Measurements from ENCODE around the gene KIF3C. TPM values are rescaled to one million over a fixed set of nuclear protein-coding genes. Genes with fewer than 3 reads are reported as not detected.

KIF3C gene
- total and polyA plus RNA-seq, 2 of the 8 experiments (the other 6 are each of a cell fraction or from before 2014, with no cell fraction given), result 13.4 to 58.1 TPM

GRCh38 chr2:25960920-25961319, 21.4 kb downstream of the KIF3C start:
- ChIA-PET CTCF (ENCODE audit: partially characterized antibody) (interaction anchor here (0.6 to 2.0 kb wide), 3 partner anchors 10 to 184 kb away, joined by 3 to 8 read pairs (median 6); no protein-coding TSS in a partner anchor), POLR2A (ENCODE audit: partially characterized antibody) (no interaction called here)
- TF ChIP-seq, protein P1, sequence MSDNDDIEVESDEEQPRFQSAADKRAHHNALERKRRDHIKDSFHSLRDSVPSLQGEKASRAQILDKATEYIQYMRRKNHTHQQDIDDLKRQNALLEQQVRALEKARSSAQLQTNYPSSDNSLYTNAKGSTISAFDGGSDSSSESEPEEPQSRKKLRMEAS (IDR thresholded peaks at IDR 0.05), result no peak
- TF ChIP-seq CHD1 (IDR thresholded peaks at IDR 0.05; ENCODE audit: low read depth, low read length) (no peak), SIRT6 (IDR thresholded peaks at IDR 0.05; ENCODE audit: low read length) (no peak), JUN (IDR thresholded peaks at IDR 0.05; ENCODE audit: low read depth, low read length) (no peak), RAD21 (IDR thresholded peaks at IDR 0.05 in 1 of 2, conservative IDR thresholded peaks at IDR 0.05 in 1 of 2; ENCODE audit: low read depth in 2 of 2, low read length in 2 of 2) (no peak), FOSL1 (IDR thresholded peaks at IDR 0.05; ENCODE audit: insufficient read depth, low read depth, low read length) (no peak), KDM1A (IDR thresholded peaks at IDR 0.05; ENCODE audit: borderline replicate concordance, low read length) (no peak), TBP (IDR thresholded peaks at IDR 0.05; ENCODE audit: low read depth, low read length) (no peak), EGR1 (IDR thresholded peaks at IDR 0.05; ENCODE audit: borderline replicate concordance, low read depth, low read length) (no peak), SRF (IDR thresholded peaks at IDR 0.05; ENCODE audit: low read depth, low read length) (no peak), SP4 (IDR thresholded peaks at IDR 0.05; ENCODE audit: low read length) (no peak), CREB1 (IDR thresholded peaks at IDR 0.05) (no peak)
- DNase-seq (ENCODE audit: low read depth in 1 of 2, low spot score in 2 of 2) (no peak), FAIRE-seq (no peak)
- Histone ChIP-seq H3K23ac (ENCODE audit: insufficient read length) (no peak overlapping the region), H3K79me2 (ENCODE audit: control insufficient read depth in 1 of 2, insufficient read depth in 2 of 2, low read length in 2 of 2) (0 out of 4 replicates have a peak, but pooled peaks cover 0 to 2% of the 10 kb centered on the region in 2 experiments), H2BK12ac (ENCODE audit: low read depth, low read length) (no peak overlapping the region), H2AFZ (ENCODE audit: low read length) (no peak overlapping the region), H3K23me2 (ENCODE audit: low read depth, low read length) (no peaks in the 10 kb centered on the region), H2BK5ac (ENCODE audit: low read depth, low read length) (no peak overlapping the region), H3K36me3 (ENCODE audit: control insufficient read depth in 2 of 4, insufficient read depth in 4 of 4, low read length in 3 of 4) (no peaks in the 10 kb centered on the region; a peak in 1 of 8 replicates), H2BK120ac (replicated peaks; ENCODE audit: low read depth, low read length) (no peak overlapping the region), H3K4me3 (ENCODE audit: extremely low read depth in 1 of 4, insufficient read depth in 2 of 4, low read depth in 3 of 4, low read length in 4 of 4) (no peak overlapping the region), H4K91ac (replicated peaks; ENCODE audit: insufficient read length, low read length) (no peak overlapping the region), H4K8ac (ENCODE audit: extremely low read depth, insufficient read depth, low read length) (no peak overlapping the region), H3K56ac (replicated peaks; ENCODE audit: insufficient read length, low read depth, low read length) (no peak overlapping the region), H3K9me3 (ENCODE audit: insufficient read depth in 2 of 2, low read depth in 1 of 2, low read length in 1 of 2) (no peaks in the 10 kb centered on the region), H3K4me2 (ENCODE audit: insufficient read depth in 1 of 2, low read depth in 2 of 2, low read length in 2 of 2) (no peak overlapping the region), H3K14ac (ENCODE audit: insufficient read length) (no peak overlapping the region), H4K5ac (ENCODE audit: insufficient read length, low read depth, low read length) (no peak overlapping the region), H3K18ac (ENCODE audit: extremely low read depth, low read length) (no peak overlapping the region), H3K9ac (replicated peaks in 1 of 4; ENCODE audit: extremely low read depth in 1 of 4, low read depth in 3 of 4, low read length in 3 of 4) (no peak overlapping the region), H3K4ac (replicated peaks; ENCODE audit: insufficient read length, low read depth, low read length) (no peak overlapping the region), H4K20me1 (replicated peaks in 1 of 2; ENCODE audit: control insufficient read depth in 1 of 2, insufficient read depth in 2 of 2, low read length in 2 of 2) (peaks cover 2 to 5% of the 10 kb centered on the region in 2 experiments), H2BK15ac (ENCODE audit: low read length) (no peak overlapping the region), H3K79me1 (ENCODE audit: low read depth, low read length) (peaks cover 2% of the 10 kb centered on the region), H3K27ac (ENCODE audit: low read depth, low read length) (no peak overlapping the region), H3K27me3 (replicated peaks in 1 of 4; ENCODE audit: control insufficient read depth in 3 of 4, extremely low read depth in 1 of 4, insufficient read depth in 3 of 4, low read length in 3 of 4) (no peaks in the 10 kb centered on the region), H2BK20ac (ENCODE audit: low read length) (no peak overlapping the region), H3K4me1 (replicated peaks in 1 of 4; ENCODE audit: control insufficient read depth in 3 of 4, insufficient read depth in 4 of 4, low read length in 3 of 4) (no peaks in the 10 kb centered on the region), H2AK5ac (ENCODE audit: low read depth, low read length) (no peak overlapping the region)
- WGBS, 2 experiments (ENCODE audit: extremely low coverage in 1 of 2, insufficient coverage in 1 of 2, insufficient read length in 1 of 2, insufficient replicate concordance in 2 of 2, low coverage in 1 of 2, low lambda C conversion rate in 2 of 2, missing lambda C conversion rate in 1 of 2), result 92% methylated on average over 2 of the region's 2 CpGs; no CpG with 5 or more reads in 1 of the 2 experiments

Data from H1 (cell line).